Activated CD4-positive, alpha-beta T cell treated with anti-CD3 and anti-CD28 coated beads for 36 hours (primary cell): ENCODE results near the gene SBNO1. TPM values are rescaled to one million over a fixed set of nuclear protein-coding genes. Genes with fewer than 3 reads are reported as not detected.
"Not testable (repeated sequence)": the region's sequence is repeated elsewhere in the genome, so short reads cannot be mapped to it uniquely, and the experiment has no call there.

Source experiments
- ATAC-seq: fragments of 200-7000 bp; cut with Tn5 transposase; one replicate; pipeline ENCODE4 v1.10.0; 2021; ENCODE audit warnings: mild to moderate bottlenecking, moderate library complexity
- CTCF ChIA-PET: fragments of 350-600 bp; sonication (Branson Sonifier 250); formaldehyde crosslinking; loops from one replicate; lab custom pipeline; 2021; ENCODE audit warnings: antibody characterized with exemption; lab: Charles Lee
- POLR2A ChIA-PET: fragments of 350-600 bp; sonication (Branson Sonifier 250); formaldehyde crosslinking; loops from one replicate; lab custom pipeline; 2021; ENCODE audit warnings: antibody characterized with exemption, inconsistent platforms; lab: Charles Lee
- DNase-seq: peaks from one replicate; pipeline ENCODE4 v3.0.0-alpha.2; 2020
- H3K27ac Mint-ChIP-seq: one replicate; pipeline ENCODE4 v1.8.0; 2021; ENCODE audit warnings: mixed read lengths
- H3K27me3 Mint-ChIP-seq: one replicate; pipeline ENCODE4 v1.8.0; 2021; ENCODE audit warnings: mixed read lengths
- H3K36me3 Mint-ChIP-seq: one replicate; pipeline ENCODE4 v1.8.0; 2021; ENCODE audit warnings: low read depth, mixed read lengths
- H3K4me1 Mint-ChIP-seq: one replicate; pipeline ENCODE4 v1.8.0; 2021; ENCODE audit warnings: mixed read lengths
- H3K4me3 Mint-ChIP-seq: one replicate; pipeline ENCODE4 v1.8.0; 2021; ENCODE audit warnings: mild to moderate bottlenecking, moderate library complexity, mixed read lengths
- H3K9me3 Mint-ChIP-seq: one replicate; pipeline ENCODE4 v1.8.0; 2021; ENCODE audit warnings: low read depth, mixed read lengths
- intact Hi-C, 2 experiments: fragments of 100-400 bp; cut with DNase I in 1 of 2; cut with micrococcal nuclease in 1 of 2; formaldehyde crosslinking; loops; one replicate each; pipeline versions ENCODE4 v1.14.2 to v1.15.1; 2022 to 2024; cut with DNase I, micrococcal nuclease
- total RNA-seq, 2 experiments: library from RNA; stranded (reverse); gene quantifications; one replicate each; pipeline ENCODE4 v1.2.3, GENCODE V29; 2021

Gene SBNO1
- total RNA-seq, 2 experiments from 2014 or later, result 49.6 to 51.1 TPM

DNA sequence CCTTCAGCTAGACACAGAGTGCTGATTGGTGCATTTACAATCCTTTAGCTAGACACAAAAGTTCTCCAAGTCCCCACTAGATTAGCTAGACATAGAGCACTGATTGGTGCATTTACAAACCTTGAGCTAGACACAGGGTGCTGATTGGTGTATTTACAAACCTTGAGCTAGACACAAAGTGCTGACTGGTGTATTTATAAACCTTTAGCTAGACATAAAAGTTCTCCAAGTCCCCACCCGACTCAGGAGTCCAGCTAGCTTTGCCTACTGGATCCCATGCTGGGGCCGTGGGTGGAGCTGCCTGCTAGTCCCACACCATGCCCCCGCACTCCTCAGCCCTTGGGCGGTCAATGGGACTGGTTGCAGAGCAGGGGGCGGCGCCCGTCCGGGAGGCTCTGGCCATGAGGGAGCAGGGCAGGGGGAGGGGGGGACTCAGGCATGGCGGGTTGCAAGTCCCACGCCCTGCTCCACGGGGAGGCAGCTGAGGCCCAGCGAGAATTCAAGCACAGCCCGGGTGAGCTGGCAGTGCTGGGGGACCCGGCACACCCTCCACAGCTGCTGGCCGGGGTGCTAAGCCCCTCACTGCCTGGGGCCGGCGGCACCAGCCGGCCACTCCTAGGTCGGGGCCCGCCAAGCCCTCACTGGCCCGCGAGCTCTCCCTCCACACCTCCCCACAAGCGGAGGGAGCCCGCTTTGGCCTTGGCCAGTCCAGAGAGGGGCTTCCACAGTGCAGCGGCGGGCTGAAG, 115.5 kb downstream of the SBNO1 start:
- DNase-seq, H3K9me3 Mint-ChIP-seq, ATAC-seq, H3K4me3 Mint-ChIP-seq, H3K27ac Mint-ChIP-seq, intact Hi-C loops, H3K27me3 Mint-ChIP-seq: not testable (repeated sequence)
- ChIA-PET POLR2A (interaction anchor here (1.6 kb wide), 1 partner anchor 16 kb away, joined by 14 read pairs; the partner anchor contains the start of genes MPHOSPH9 and MTRFR), CTCF (interaction anchor here (0.9 to 3.5 kb wide), 4 partner anchors 11 to 207 kb away, joined by 3 to 24 read pairs (median 3); no protein-coding TSS in a partner anchor)
- peaks cover 57% of the 10 kb centered on the region for H3K4me1 Mint-ChIP-seq
- peaks cover 41% of the 10 kb centered on the region for H3K36me3 Mint-ChIP-seq

DNA sequence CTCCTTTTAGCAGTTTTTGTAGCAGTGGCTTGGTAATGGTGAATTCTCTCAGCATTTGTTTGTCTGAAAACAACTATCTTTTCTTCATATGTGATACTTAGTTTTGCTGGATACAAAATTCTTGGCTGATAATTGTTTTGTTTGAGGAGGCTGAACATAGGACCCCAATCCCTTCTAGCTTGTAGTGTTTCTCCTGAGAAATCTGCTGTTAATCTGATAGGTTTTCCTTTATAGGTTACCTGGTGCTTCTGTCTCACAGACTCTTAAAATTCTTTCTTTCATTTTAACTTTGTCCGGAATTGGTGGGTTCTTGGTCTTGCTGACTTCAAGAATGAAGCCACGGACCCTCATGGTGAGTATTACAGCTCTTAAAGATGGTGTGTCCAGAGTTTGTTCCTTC, 116.5 kb downstream of the SBNO1 start:
- Mint-ChIP-seq H3K27ac (peak overlapping the region; percentile 31), H3K36me3 (peaks cover 34% of the 10 kb centered on the region), H3K4me1 (peaks cover 53% of the 10 kb centered on the region)
- H3K4me3 Mint-ChIP-seq, intact Hi-C loops, H3K27me3 Mint-ChIP-seq, DNase-seq, ATAC-seq, H3K9me3 Mint-ChIP-seq: not testable (repeated sequence)
- ChIA-PET CTCF (interaction anchor here (0.9 to 3.5 kb wide), 2 partner anchors 10 to 25 kb away, joined by 3 to 24 read pairs; no protein-coding TSS in a partner anchor), POLR2A (interaction anchor here (0.6 to 1.6 kb wide), 5 partner anchors 10 to 1140 kb away, joined by 3 to 14 read pairs (median 6); partner anchors contain the start of genes MPHOSPH9 and MTRFR)

DNA sequence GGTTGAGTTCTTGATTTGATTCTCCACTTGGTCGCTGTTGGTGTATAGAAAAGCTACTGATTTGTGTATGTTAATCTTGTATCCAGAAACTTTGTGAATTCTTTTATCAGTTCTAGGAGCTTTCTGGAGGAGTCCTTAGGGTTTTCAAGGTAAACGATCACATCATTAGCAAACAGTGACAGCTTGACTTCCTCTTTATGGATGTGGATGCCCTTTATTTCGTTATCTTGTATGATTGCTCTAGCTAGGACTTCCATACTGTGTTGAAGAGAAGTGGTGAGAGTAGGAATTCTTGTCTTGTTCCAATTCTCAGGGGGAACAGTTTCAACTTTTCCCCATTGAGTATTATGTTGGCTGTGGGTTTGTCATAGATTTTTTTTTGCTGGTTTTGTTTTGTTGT, 119.0 kb downstream of the SBNO1 start:
- CTCF ChIA-PET, result interaction anchor here (0.6 to 1.1 kb wide), 4 partner anchors 13 to 281 kb away, joined by 3 to 4 read pairs (median 3); partner anchors contain the start of genes MPHOSPH9 and MTRFR
- H3K9me3 Mint-ChIP-seq, result no peaks in the 10 kb centered on the region

DNA sequence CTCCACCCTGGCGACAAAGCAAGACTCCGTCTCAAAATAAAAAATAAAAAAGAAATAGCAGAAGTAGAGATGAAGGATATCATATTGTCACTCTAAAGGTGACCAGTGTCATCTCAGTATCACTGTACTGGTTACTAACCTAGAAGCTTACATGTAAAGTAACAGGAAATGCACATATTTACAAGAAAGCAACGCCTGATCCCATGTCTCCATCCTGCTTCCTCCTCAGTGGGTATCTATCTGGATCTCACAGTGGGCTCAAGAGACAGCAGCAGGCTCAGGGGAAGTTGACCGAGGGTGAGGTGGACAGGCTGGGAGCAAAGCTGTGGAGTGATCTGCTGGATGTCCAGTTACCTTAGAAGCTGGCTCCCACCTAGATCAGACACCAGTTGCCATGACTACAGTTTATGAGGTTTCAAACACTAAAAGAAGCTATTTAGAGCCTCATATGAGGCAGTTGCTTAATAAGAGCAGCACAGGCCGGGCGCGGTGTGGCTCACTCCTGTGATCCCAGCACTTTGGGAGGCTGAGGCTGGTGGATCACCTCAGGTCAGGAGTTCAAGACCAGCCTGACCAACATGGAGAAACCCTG, 120.9 kb downstream of the SBNO1 start:
- Mint-ChIP-seq H3K9me3 (no peaks in the 10 kb centered on the region), H3K27me3 (no peaks in the 10 kb centered on the region), H3K4me1 (peaks cover 55% of the 10 kb centered on the region), H3K36me3 (peaks cover 47% of the 10 kb centered on the region), H3K27ac (peak overlapping the region; percentile 63), H3K4me3 (no peak overlapping the region)
- DNase-seq, result no peak
- peak; percentile 23 for ATAC-seq
- intact Hi-C loops, result no loop called here
- ChIA-PET POLR2A (interaction anchor here (3.1 kb wide), 1 partner anchor 10 kb away, joined by 20 read pairs; the partner anchor contains the start of genes MPHOSPH9 and MTRFR), CTCF (interaction anchor here (0.7 kb wide), 1 partner anchor 11 kb away, joined by 4 read pairs; the partner anchor contains the start of genes MPHOSPH9 and MTRFR)

More for the DNA sequence above, 119.0 kb downstream of the SBNO1 start:
- Mint-ChIP-seq H3K4me3 (no peak overlapping the region), H3K27ac (no peak overlapping the region), H3K36me3 (peaks cover 46% of the 10 kb centered on the region), H3K27me3 (no peaks in the 10 kb centered on the region), H3K4me1 (peaks cover 59% of the 10 kb centered on the region)
- ATAC-seq (no peak), DNase-seq (no peak)
- POLR2A ChIA-PET, result no interaction called here
- intact Hi-C loops, result no loop called here

DNA sequence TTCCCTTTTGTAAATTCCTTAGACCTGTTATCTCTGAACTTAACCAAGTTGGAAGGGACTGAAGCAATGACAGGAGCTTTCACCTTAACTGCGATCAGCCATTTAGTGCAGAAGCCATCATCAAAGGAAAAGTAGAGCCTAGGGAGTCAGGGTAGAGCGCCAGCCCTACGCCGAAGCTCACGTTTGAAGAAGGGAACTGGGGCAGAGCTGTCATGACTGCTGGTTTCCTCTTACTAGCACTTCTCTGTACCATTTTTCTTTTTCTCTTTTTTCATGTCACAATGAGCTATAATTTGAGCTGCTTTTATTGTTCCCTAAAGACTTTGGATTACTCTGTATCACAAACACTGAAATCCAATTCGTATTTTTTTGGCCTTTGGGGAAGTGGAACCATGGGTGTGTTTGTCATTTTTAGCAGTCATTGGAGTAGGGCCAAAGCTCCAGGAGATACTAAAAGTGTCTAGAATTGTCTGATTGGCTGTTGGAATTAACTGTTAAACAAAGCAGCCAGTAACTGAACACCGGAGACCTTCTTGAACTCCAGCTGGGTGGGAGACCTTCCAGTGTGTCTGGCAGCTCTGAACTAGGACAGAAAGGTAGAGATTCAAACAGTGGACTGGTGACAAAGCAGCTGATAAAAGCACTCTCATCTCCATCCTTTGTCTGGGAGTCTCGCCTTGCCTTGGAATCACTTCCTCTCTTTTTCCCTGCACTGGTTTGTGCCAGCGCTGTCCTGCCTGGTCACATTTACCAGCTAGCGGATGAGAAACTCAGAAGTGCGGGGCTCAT, 122.3 kb downstream of the SBNO1 start:
- Mint-ChIP-seq H3K9me3 (no peaks in the 10 kb centered on the region), H3K27me3 (no peaks in the 10 kb centered on the region), H3K27ac (peak overlapping the region; percentile 77), H3K4me1 (peaks cover 58% of the 10 kb centered on the region), H3K4me3 (no peak overlapping the region), H3K36me3 (peaks cover 36% of the 10 kb centered on the region)
- CTCF ChIA-PET, result interaction anchor here (0.5 to 1.8 kb wide), 8 partner anchors 9 to 351 kb away, joined by 3 to 18 read pairs (median 4); partner anchors contain the start of genes MPHOSPH9 and MTRFR
- POLR2A ChIA-PET, result interaction anchor here (0.6 to 3.1 kb wide), 2 partner anchors 9 to 318 kb away, joined by 5 to 20 read pairs; partner anchors contain the start of genes MPHOSPH9 and MTRFR
- DNase-seq, result no peak
- intact Hi-C loops, result no loop called here
- ATAC-seq, result peak; percentile 31

Other genes starting within 250 kb of the SBNO1 start
- 1 to 10 TPM; 8.3 to 9.5 TPM for gene PITPNM2, start 213.8 kb downstream of the SBNO1 start, total RNA-seq
- 100 to 1,000 TPM in 1 of 2 experiments, 10 to 100 TPM in 1; 94.0 to 128 TPM for gene MPHOSPH9, start 131.7 kb downstream of the SBNO1 start, total RNA-seq
- 10 to 100 TPM; 31.1 to 34.7 TPM for gene MTRFR, start 131.4 kb downstream of the SBNO1 start, total RNA-seq
- gene CDK2AP1, start 93.0 kb downstream of the SBNO1 start, total RNA-seq, result 10 to 100 TPM; 69.3 to 77.6 TPM
- gene KMT5A, start 19.3 kb upstream of the SBNO1 start, total RNA-seq, result 10 to 100 TPM; 47.0 to 78.4 TPM
- 10 to 100 TPM; 10.4 to 12.1 TPM for gene RILPL2, start 71.8 kb upstream of the SBNO1 start, total RNA-seq
- 10 to 100 TPM; 24.1 to 24.8 TPM for gene SNRNP35, start 93.3 kb upstream of the SBNO1 start, total RNA-seq
- 1 to 10 TPM; 4.7 to 5.3 TPM for gene RILPL1, start 168.9 kb upstream of the SBNO1 start, total RNA-seq
- 100 to 1,000 TPM; 132 to 165 TPM for gene TMED2, start 219.7 kb upstream of the SBNO1 start, total RNA-seq
- gene DDX55, start 237.3 kb upstream of the SBNO1 start, total RNA-seq, result 10 to 100 TPM; 44.3 to 49.4 TPM